Inflammatory macrophage treated with lipopolysaccharide for 1 hour (primary cell): ENCODE results near the gene DFFB.

Experiments used
- DNase-seq, 2 donors: peaks; one replicate each; pipeline ENCODE4 v3.0.0-alpha.2; 2020 to 2022

Gene DFFB

DNA sequence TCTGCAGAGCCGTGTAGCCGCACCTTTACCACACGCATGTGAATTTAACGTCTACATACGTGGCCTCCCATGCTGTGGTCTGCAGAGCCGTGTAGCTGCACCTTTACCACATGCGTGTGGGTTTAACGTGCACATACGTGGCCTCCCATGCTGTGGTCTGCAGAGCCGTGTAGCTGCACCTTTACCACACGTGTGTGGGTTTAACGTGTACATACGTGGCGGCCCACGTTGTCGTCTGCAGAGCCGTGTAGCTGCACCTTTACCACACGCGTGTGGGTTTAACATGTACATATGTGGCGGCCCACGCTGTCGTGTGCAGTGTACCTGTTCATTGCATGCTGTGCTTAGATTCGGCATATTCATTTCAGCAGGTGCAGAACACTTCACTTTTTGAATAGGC, 17.5 kb downstream of the DFFB start:
- DNase-seq, result no peak

DNA sequence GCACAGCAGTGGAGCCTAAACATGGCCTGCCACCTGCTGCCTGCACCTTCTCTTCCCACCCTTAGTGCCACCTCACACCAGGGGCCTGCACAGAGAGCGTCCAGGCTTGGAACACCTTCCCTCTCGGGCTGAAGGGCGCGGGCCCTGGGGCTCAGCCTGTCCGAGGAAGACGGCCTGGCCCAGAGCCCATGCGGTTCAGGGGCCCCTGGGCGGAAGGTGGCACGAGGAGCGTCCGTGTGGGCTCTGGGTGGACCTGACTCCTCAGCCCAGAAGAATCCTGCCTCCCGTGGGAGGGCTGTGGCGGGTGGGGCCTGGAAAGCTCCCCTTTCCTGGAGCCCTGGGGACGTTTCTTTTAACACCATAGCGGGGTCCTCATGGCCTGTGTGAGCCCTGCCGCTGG, 19.4 kb downstream of the DFFB start:
- DNase-seq, result no peak

- no peak for DNase-seq
Measured at GRCh38 chr1:3879099-3879498, 21.8 kb downstream of the DFFB start.

GRCh38 chr1:3879787-3880428, 22.6 kb downstream of the DFFB start:
- DNase-seq, result no peak

DNA sequence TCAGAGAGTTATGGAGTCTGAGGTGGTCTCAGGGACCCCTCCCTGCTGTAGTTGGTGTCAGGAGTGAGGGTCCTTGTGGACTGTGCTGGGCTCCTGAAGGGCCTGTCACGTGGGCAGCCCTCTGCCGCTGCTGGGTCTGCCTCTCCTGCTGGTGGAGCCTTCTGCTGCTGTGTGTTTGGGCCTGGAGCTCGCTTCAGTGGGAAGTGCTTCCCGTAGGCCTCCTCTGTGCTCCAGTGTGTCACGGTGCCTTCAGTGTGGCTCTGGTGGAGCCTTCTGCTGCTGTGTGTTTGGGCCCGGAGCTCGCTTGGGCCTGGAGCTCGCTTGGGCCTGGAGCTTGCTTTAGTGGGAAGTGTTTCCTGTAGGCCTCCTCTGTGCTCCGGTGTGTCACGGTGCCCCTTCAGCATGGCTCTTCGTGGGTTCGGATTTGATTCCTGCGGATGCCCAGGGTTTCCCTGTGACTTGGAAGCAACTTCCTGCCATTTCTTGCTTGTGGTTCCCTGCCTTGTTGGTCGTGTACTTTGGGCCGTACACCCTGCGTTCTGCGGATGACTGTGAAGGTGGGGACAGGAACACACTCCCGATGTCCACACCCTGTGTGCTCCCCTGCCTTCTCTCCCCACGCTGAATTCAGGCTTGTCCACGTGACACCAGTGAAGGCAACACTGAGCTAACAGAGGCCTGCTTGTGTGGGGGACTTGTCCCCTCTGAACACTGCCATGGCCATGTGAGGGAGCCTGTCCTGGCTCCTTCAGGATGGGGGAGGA, 23.3 kb downstream of the DFFB start:
- no peak for DNase-seq

GRCh38 chr1:3881193-3881480, 23.9 kb downstream of the DFFB start:
- no peak for DNase-seq

DNA sequence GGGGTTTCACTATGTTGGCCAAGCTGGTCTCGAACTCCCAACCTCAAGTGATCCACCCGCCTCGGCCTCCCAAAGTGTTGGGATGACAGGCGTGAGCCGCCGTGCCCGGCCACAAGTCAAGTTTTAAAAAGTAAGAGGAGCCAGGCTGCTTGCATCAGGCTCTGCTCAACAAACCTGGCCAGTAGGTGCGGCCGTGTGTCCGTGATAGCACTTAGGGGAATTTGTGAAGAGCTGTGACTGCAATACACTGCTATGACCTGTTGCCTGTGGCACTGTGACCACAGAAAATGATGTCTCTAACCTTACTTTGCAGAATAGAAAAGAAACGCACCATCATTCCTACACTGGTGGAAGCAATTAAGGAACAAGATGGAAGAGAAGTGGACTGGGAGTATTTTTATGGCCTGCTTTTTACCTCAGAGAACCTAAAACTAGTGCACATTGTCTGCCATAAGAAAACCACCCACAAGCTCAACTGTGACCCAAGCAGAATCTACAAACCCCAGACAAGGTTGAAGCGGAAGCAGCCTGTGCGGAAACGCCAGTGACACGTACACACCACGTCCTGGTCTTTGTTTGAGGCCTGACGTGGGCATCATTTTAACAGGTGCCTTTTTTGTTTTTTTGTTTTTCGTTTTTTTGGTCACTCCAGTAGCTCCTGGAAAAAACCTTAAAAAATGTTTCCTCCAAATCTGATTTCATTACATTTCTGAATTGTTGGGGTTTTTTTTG, 26.1 kb downstream of the DFFB start:
- DNase-seq, result no peak

DNA sequence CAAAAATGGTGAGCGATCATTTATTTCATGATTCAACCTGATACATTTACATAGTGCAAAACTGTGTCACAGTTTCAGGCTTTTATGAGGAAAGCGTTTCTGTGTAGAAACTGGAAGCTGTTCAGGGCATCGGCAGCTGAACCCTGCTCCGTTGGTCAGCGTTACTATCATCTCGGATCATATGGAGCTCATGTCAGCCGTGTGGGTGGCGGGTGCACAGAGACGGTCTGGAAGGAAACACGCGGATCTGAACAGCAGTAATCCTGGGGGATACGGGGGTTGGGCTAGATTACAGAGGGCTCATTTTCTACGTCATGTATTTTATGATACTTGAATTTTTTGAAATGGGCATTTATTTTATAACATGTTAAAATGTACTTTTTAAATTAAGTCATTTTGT, 27.7 kb downstream of the DFFB start:
- no peak for DNase-seq

DNA sequence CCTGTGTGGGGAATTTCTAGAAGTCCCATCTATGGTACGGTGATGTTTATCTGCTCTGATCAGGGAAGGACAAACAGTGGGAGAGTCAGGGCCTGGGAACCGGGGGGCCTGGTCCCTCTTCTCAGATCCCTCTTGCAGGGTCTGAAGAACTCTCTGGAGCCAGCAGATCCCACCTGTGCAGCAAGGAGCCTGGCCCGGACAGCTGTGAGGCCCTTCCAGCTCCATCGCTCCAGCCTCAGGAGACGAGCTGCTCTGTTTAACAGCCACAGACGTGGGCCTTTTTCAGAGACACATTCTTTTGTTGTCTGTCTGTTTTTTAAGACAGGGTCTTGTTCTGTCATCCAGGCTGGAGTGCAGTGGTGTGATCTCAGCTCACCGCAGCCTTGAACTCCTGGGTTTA, 28.3 kb downstream of the DFFB start:
- DNase-seq, result no peak

GRCh38 chr1:3886106-3886670, 28.9 kb downstream of the DFFB start:
- no peak for DNase-seq

- no peak for DNase-seq
Measured at GRCh38 chr1:3886691-3887090, 29.4 kb downstream of the DFFB start.

DNA sequence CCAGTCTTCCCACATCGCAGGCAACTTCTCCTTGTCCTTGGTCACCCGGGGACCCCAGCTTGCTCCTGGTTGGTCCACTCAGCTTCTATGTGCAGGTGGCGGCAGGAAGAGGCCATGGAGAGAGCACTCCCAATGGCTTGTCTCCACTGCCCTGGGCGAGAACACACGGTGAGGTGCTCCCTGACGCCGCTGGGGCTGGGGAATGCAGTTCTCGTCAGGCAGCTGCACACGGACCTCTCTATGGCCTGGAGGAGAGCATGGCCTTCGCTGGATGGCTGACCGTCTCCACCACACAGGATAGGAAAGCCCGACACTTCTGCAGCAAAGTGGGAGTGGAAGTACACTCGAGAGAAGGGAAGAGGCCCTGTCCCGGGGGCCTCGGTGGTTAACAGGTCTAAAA, 31.0 kb downstream of the DFFB start:
- DNase-seq, result no peak

- DNase-seq, result peak; percentile 33 to 47
Measured at GRCh38 chr1:3889936-3890335, 32.7 kb downstream of the DFFB start.

- peak; percentile 68 to 71 for DNase-seq
Measured at GRCh38 chr1:3890389-3891328, 33.4 kb downstream of the DFFB start.

DNA sequence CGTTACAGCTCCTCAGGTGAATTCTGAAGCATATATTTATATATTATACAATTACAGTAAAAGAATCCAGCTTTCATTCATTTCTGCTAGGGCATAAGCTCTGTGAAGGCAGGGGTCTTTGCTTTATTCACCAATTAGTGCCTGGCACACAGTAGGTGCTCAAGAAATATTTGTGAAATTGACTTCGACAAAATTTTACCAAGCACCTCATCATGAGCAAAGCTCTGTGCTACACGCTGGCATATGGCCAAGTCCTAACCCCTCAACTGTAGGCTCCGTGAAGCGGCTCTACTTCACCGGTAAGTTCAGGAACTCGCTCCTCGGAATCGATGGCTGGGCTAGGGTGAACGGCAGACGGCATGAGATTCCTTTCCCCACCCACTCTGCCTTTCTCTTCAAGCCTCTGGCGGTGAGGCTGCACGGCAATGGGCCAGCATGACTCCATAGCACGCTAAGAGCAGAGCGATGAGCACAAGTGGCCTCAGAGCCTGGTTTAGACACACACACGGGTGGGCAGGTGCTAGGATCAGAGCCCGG, 34.1 kb downstream of the DFFB start:
- DNase-seq, result no peak

- no peak for DNase-seq
Measured at GRCh38 chr1:3892748-3893147, 35.5 kb downstream of the DFFB start.

DNA sequence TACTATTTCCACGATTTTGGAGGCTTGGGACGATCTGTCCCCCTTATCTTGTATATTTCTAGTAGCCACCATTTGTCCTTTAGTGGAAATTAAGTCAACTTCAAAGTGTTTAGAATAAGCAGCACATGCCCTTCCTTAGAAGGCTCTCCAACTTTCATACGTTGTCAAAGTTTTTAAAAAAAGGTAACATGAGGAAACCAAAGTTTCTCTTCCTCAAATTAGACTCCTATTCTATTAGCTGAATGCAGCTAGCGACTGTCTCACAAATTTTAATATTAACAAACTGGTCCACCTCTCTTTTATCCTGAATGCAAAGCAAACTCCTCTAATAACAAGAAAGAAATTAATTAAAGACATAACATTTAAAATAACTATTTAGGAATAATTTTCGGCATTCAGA, 35.9 kb downstream of the DFFB start:
- DNase-seq, result no peak

- no peak for DNase-seq
Measured at GRCh38 chr1:3894626-3895278, 37.5 kb downstream of the DFFB start.

GRCh38 chr1:3895279-3895950, 38.1 kb downstream of the DFFB start:
- DNase-seq, result no peak

- no peak for DNase-seq
Measured at GRCh38 chr1:3895951-3896325, 38.7 kb downstream of the DFFB start.

GRCh38 chr1:3896396-3897000, 39.2 kb downstream of the DFFB start:
- DNase-seq, result no peak
